ENCODE results near the gene CCDC149. TPM values are rescaled to one million over a fixed set of nuclear protein-coding genes. Genes with fewer than 3 reads are reported as not detected.

Gene CCDC149
- total RNA-seq, 1 experiment from 2014 or later = 0.11 TPM

- no peaks in the 10 kb centered on the region for H3K9me3 ChIP-seq (ENCODE audit: low read length)
- H4K20me1 ChIP-seq (ENCODE audit: insufficient read depth, low read depth, low read length) = no peaks in the 10 kb centered on the region
- no peaks in the 10 kb centered on the region for H3K9me2 ChIP-seq (replicated peaks; ENCODE audit: insufficient read depth, low read length)
- H3K4me2 ChIP-seq (ENCODE audit: low read depth, low read length, poor library complexity, severe bottlenecking) = no peak overlapping the region
- H3K27me3 ChIP-seq (ENCODE audit: low read length) = no peaks in the 10 kb centered on the region
- H3K36me3 ChIP-seq (ENCODE audit: insufficient read depth, low read length) = no peaks in the 10 kb centered on the region
- H3K4me3 ChIP-seq (ENCODE audit: low read length) = no peak overlapping the region
- peaks cover 3% of the 10 kb centered on the region; the same call in 1 of the 2 replicates for H3K4me1 ChIP-seq (ENCODE audit: low read length)
- no peak for DNase-seq
- H3K27ac ChIP-seq (ENCODE audit: low read length) = no peak overlapping the region
- H3K9ac ChIP-seq (ENCODE audit: low read length) = no peak overlapping the region
- H3K79me2 ChIP-seq (ENCODE audit: low read length) = no peaks in the 10 kb centered on the region
- no peak overlapping the region for H2AFZ ChIP-seq (ENCODE audit: low read length)
Observed at GRCh38 chr4:24794480-24794879, 118.4 kb downstream of the CCDC149 start.

GRCh38 chr4:24794051-24794450, 118.8 kb downstream of the CCDC149 start:
- no peaks in the 10 kb centered on the region for H3K79me2 ChIP-seq (ENCODE audit: low read length)
- H3K36me3 ChIP-seq (ENCODE audit: insufficient read depth, low read length) = no peaks in the 10 kb centered on the region
- H3K9me3 ChIP-seq (ENCODE audit: low read length) = no peaks in the 10 kb centered on the region
- H3K27me3 ChIP-seq (ENCODE audit: low read length) = no peaks in the 10 kb centered on the region
- H3K9ac ChIP-seq (ENCODE audit: low read length) = no peak overlapping the region
- H3K4me3 ChIP-seq (ENCODE audit: low read length) = no peak overlapping the region
- H3K27ac ChIP-seq (ENCODE audit: low read length) = no peak overlapping the region
- H2AFZ ChIP-seq (ENCODE audit: low read length) = no peak overlapping the region
- no peaks in the 10 kb centered on the region for H3K9me2 ChIP-seq (replicated peaks; ENCODE audit: insufficient read depth, low read length)
- H3K4me2 ChIP-seq (ENCODE audit: low read depth, low read length, poor library complexity, severe bottlenecking) = no peak overlapping the region
- DNase-seq = no peak
- no peaks in the 10 kb centered on the region for H4K20me1 ChIP-seq (ENCODE audit: insufficient read depth, low read depth, low read length)
- peaks cover 3% of the 10 kb centered on the region; the same call in 1 of the 2 replicates for H3K4me1 ChIP-seq (ENCODE audit: low read length)

GRCh38 chr4:24793219-24794005, 119.4 kb downstream of the CCDC149 start:
- Histone ChIP-seq H3K4me2 (ENCODE audit: low read depth, low read length, poor library complexity, severe bottlenecking) (no peak overlapping the region), H3K4me3 (ENCODE audit: low read length) (no peak overlapping the region), H3K9me2 (replicated peaks; ENCODE audit: insufficient read depth, low read length) (no peaks in the 10 kb centered on the region), H4K20me1 (ENCODE audit: insufficient read depth, low read depth, low read length) (no peaks in the 10 kb centered on the region), H3K27me3 (ENCODE audit: low read length) (no peaks in the 10 kb centered on the region), H3K27ac (ENCODE audit: low read length) (no peak overlapping the region), H3K9ac (ENCODE audit: low read length) (no peak overlapping the region), H3K9me3 (ENCODE audit: low read length) (no peaks in the 10 kb centered on the region), H3K79me2 (ENCODE audit: low read length) (no peaks in the 10 kb centered on the region), H3K36me3 (ENCODE audit: insufficient read depth, low read length) (no peaks in the 10 kb centered on the region), H3K4me1 (ENCODE audit: low read length) (peaks cover 3% of the 10 kb centered on the region; the same call in 1 of the 2 replicates), H2AFZ (ENCODE audit: low read length) (no peak overlapping the region)
- no peak for DNase-seq

- H2AFZ ChIP-seq (ENCODE audit: low read length) = peak overlapping the region; percentile 11; the same call in 1 of the 2 replicates
- no peak overlapping the region for H3K4me3 ChIP-seq (ENCODE audit: low read length)
- H3K27me3 ChIP-seq (ENCODE audit: low read length) = no peaks in the 10 kb centered on the region
- peaks cover 3% of the 10 kb centered on the region; the same call in 1 of the 2 replicates for H3K4me1 ChIP-seq (ENCODE audit: low read length)
- H3K36me3 ChIP-seq (ENCODE audit: insufficient read depth, low read length) = no peaks in the 10 kb centered on the region
- no peaks in the 10 kb centered on the region for H4K20me1 ChIP-seq (ENCODE audit: insufficient read depth, low read depth, low read length)
- H3K27ac ChIP-seq (ENCODE audit: low read length) = no peak overlapping the region
- no peaks in the 10 kb centered on the region for H3K9me2 ChIP-seq (replicated peaks; ENCODE audit: insufficient read depth, low read length)
- no peak for DNase-seq
- no peak overlapping the region for H3K9ac ChIP-seq (ENCODE audit: low read length)
- H3K79me2 ChIP-seq (ENCODE audit: low read length) = no peaks in the 10 kb centered on the region
- H3K4me2 ChIP-seq (ENCODE audit: low read depth, low read length, poor library complexity, severe bottlenecking) = no peak overlapping the region
- H3K9me3 ChIP-seq (ENCODE audit: low read length) = no peaks in the 10 kb centered on the region
Observed at GRCh38 chr4:24792552-24792951, 120.3 kb downstream of the CCDC149 start.

- H3K9me3 ChIP-seq (ENCODE audit: low read length) = no peaks in the 10 kb centered on the region
Observed at GRCh38 chr4:24791043-24791442, 121.8 kb downstream of the CCDC149 start.

GRCh38 chr4:24783506-24783905, 129.3 kb downstream of the CCDC149 start:
- Histone ChIP-seq H3K27me3 (ENCODE audit: low read length) (no peaks in the 10 kb centered on the region), H3K9me3 (ENCODE audit: low read length) (no peaks in the 10 kb centered on the region), H3K9ac (ENCODE audit: low read length) (no peak overlapping the region), H3K27ac (ENCODE audit: low read length) (no peak overlapping the region), H3K4me1 (ENCODE audit: low read length) (no peaks in the 10 kb centered on the region), H3K9me2 (replicated peaks; ENCODE audit: insufficient read depth, low read length) (no peaks in the 10 kb centered on the region), H3K36me3 (ENCODE audit: insufficient read depth, low read length) (no peaks in the 10 kb centered on the region), H2AFZ (ENCODE audit: low read length) (no peak overlapping the region), H3K4me2 (ENCODE audit: low read depth, low read length, poor library complexity, severe bottlenecking) (no peak overlapping the region), H3K79me2 (ENCODE audit: low read length) (no peaks in the 10 kb centered on the region), H4K20me1 (ENCODE audit: insufficient read depth, low read depth, low read length) (no peaks in the 10 kb centered on the region), H3K4me3 (ENCODE audit: low read length) (no peak overlapping the region)
- no peak for DNase-seq

More at GRCh38 chr4:24791043-24791442, 121.8 kb downstream of the CCDC149 start:
- H4K20me1 ChIP-seq (ENCODE audit: insufficient read depth, low read depth, low read length) = no peaks in the 10 kb centered on the region
- no peaks in the 10 kb centered on the region for H3K27me3 ChIP-seq (ENCODE audit: low read length)
- peaks cover 3% of the 10 kb centered on the region; the same call in 1 of the 2 replicates for H3K4me1 ChIP-seq (ENCODE audit: low read length)
- H3K4me3 ChIP-seq (ENCODE audit: low read length) = no peak overlapping the region
- no peak overlapping the region for H3K9ac ChIP-seq (ENCODE audit: low read length)
- H3K9me2 ChIP-seq (replicated peaks; ENCODE audit: insufficient read depth, low read length) = no peaks in the 10 kb centered on the region
- H3K36me3 ChIP-seq (ENCODE audit: insufficient read depth, low read length) = no peaks in the 10 kb centered on the region
- H3K4me2 ChIP-seq (ENCODE audit: low read depth, low read length, poor library complexity, severe bottlenecking) = no peak overlapping the region
- no peak overlapping the region for H3K27ac ChIP-seq (ENCODE audit: low read length)
- no peaks in the 10 kb centered on the region for H3K79me2 ChIP-seq (ENCODE audit: low read length)
- H2AFZ ChIP-seq (ENCODE audit: low read length) = no peak overlapping the region
- no peak for DNase-seq

GRCh38 chr4:24781999-24782745, 130.7 kb downstream of the CCDC149 start:
- Histone ChIP-seq H3K79me2 (ENCODE audit: low read length) (no peaks in the 10 kb centered on the region), H3K9me2 (replicated peaks; ENCODE audit: insufficient read depth, low read length) (no peaks in the 10 kb centered on the region)

GRCh38 chr4:24780936-24781495, 131.8 kb downstream of the CCDC149 start:
- H3K4me1 ChIP-seq (ENCODE audit: low read length) = no peaks in the 10 kb centered on the region
- no peak overlapping the region for H3K9ac ChIP-seq (ENCODE audit: low read length)
- H4K20me1 ChIP-seq (ENCODE audit: insufficient read depth, low read depth, low read length) = no peaks in the 10 kb centered on the region
- H3K9me2 ChIP-seq (replicated peaks; ENCODE audit: insufficient read depth, low read length) = no peaks in the 10 kb centered on the region
- DNase-seq = no peak
- no peaks in the 10 kb centered on the region for H3K79me2 ChIP-seq (ENCODE audit: low read length)
- no peak overlapping the region for H3K27ac ChIP-seq (ENCODE audit: low read length)
- H3K4me2 ChIP-seq (ENCODE audit: low read depth, low read length, poor library complexity, severe bottlenecking) = no peak overlapping the region
- H3K9me3 ChIP-seq (ENCODE audit: low read length) = no peaks in the 10 kb centered on the region
- no peaks in the 10 kb centered on the region for H3K27me3 ChIP-seq (ENCODE audit: low read length)
- no peaks in the 10 kb centered on the region for H3K36me3 ChIP-seq (ENCODE audit: insufficient read depth, low read length)
- H3K4me3 ChIP-seq (ENCODE audit: low read length) = no peak overlapping the region
- H2AFZ ChIP-seq (ENCODE audit: low read length) = no peak overlapping the region

More at GRCh38 chr4:24781999-24782745, 130.7 kb downstream of the CCDC149 start:
- Histone ChIP-seq H2AFZ (ENCODE audit: low read length) (no peak overlapping the region), H3K36me3 (ENCODE audit: insufficient read depth, low read length) (no peaks in the 10 kb centered on the region), H3K4me3 (ENCODE audit: low read length) (no peak overlapping the region), H3K4me2 (ENCODE audit: low read depth, low read length, poor library complexity, severe bottlenecking) (no peak overlapping the region), H3K9ac (ENCODE audit: low read length) (no peak overlapping the region), H4K20me1 (ENCODE audit: insufficient read depth, low read depth, low read length) (no peaks in the 10 kb centered on the region), H3K9me3 (ENCODE audit: low read length) (no peaks in the 10 kb centered on the region), H3K27ac (ENCODE audit: low read length) (no peak overlapping the region), H3K4me1 (ENCODE audit: low read length) (no peaks in the 10 kb centered on the region), H3K27me3 (ENCODE audit: low read length) (no peaks in the 10 kb centered on the region)
- no peak for DNase-seq

All from Karpas-422 (cell line).